Endometrial microvascular endothelial cells (primary cell): ENCODE measurements around the gene GNG12. TPM values are rescaled to one million over a fixed set of nuclear protein-coding genes. Genes with fewer than 3 reads are reported as not detected.

Experiments used
- in situ Hi-C: cut with HindIII; loops from 2 replicates; pipeline ENCODE4 v1.10.0; 2017; ENCODE audit warnings: low sequenced_read_pairs, low pct_unique_long_range_greater_than_20kb; ENCODE audit errors: inconsistent ontology term
- total RNA-seq: library from RNA; depleted of rRNA; stranded (reverse); fragments of >200 nt; gene quantifications from one replicate; pipeline ENCODE4 v1.2.3, GENCODE V29; 2015; ENCODE audit errors: inconsistent ontology term

GNG12 gene
- total RNA-seq, 1 donor from 2014 or later, result 322 TPM

- in situ Hi-C loops, result loop anchor here (25.0 kb wide), 1 partner anchor 188 kb away; no protein-coding TSS in a partner anchor
Observed at GRCh38 chr1:67724928-67725560, 108.2 kb downstream of the GNG12 start.

DNA sequence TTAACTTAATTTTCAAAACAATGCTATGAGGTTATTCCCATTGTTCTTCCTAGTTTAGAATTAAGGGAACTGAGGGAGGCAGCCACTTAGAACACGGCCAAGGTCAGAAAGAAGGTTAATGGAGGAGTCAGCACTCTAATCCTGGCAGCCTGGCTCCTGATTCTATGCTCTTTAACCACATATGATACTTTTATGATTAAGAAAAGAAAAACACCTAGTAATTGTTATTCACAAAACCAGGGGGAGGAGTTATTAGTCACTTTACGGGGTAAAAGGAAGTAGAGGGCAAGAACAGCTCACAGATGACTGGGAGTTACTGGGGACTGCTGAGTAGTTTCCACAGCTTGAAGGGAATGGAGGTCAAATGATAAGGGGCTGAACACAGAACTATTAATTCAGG is 109.6 kb downstream of the GNG12 start:
- in situ Hi-C loops, result no loop called here

GRCh38 chr1:67723126-67723525 is 110.1 kb downstream of the GNG12 start:
- in situ Hi-C loops, result no loop called here

DNA sequence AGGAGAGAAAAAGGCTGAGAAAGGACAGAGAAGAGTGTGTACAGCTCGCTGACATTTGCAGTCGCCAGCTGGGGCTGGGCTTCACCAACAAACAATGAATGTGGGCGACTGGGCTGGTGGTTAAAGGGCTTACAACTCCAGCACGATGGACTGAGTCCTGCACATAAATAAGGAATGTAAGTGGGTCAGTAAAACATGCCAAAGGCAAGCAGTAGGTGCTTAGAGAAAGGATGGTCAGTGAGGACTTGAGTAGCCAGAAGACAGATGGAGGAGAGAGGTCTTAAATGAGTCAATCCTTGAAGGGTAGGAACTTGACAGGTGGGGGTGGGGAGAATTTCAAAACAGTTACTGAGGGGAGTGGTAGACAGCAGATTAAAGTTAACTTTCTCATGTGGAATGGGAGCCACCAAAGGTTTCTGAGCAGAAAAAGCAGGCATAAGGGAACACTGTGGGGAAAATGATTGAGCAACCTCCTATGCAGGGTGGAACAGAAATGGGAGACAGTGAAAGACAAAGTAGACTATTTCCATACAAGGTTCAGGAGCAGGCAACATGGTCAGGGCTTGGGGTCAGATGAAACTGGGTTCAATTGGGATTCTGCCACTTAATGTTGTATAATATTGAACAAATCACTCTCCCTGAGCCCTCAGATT is 110.8 kb downstream of the GNG12 start:
- in situ Hi-C loops, result no loop called here

GRCh38 chr1:67721650-67722291 is 111.5 kb downstream of the GNG12 start:
- in situ Hi-C loops, result no loop called here

GRCh38 chr1:67721112-67721511 is 112.2 kb downstream of the GNG12 start:
- in situ Hi-C loops, result no loop called here

- in situ Hi-C loops, result no loop called here
Observed at GRCh38 chr1:67719329-67720196, 113.7 kb downstream of the GNG12 start.

DNA sequence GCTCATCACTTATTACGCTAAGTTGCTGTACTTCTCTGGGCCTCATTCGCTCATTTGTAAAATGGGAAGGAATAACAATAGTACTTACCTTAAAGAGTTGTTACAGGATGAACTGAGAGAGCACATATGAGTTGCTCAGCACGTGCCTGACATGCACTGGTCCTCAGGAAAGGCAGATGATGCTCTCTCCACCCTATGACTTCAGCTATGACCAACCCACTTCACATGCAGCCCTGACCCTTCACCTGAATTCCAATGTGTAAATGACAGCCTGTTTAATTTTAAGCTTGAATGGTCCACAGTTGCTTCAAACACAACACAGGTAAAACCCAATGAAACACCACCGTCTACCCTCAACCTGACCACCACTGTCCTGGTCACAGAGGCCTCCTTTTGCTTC is 115.4 kb downstream of the GNG12 start:
- in situ Hi-C loops, result no loop called here

DNA sequence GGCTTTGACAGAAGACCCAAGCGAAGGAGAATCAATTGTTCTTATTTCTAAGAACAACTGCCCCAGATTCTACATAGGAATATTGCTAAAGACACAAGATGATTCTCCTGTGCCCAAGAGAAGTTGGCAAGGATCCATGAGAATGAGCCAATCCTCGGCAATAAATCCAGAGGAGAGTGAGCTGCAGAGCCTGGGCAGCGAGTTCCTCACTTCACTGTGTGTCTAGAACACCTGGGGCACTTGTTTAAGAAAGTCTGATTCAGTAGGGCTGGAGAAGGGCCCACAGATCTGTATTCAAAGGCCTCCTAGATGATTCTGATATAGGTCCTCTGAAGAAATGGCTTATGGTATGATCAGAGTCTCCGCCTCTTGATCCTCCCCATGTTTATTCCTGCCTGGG is 116.5 kb downstream of the GNG12 start:
- in situ Hi-C loops, result no loop called here

DNA sequence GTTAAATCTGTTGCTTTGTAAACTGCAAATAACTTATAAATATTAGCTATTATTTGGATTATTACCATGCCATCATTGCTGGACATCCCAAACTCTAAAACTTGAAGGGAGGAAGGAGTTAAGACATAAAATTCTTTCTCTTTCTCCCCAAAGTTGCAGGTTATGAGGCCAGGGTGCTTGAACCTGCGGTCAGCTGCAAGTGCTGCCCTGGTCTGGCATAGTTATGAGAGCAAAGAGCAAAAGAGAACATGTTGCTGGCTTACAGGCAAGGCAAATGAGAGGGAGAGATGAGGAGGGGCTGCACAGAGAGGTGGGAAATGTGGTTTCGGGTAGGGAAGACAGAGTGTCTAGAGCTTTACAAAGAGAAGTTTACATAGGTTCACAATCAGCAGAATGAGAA is 117.4 kb downstream of the GNG12 start:
- in situ Hi-C loops, result no loop called here

- in situ Hi-C loops, result no loop called here
Observed at GRCh38 chr1:67713057-67713846, 120.0 kb downstream of the GNG12 start.

GRCh38 chr1:67711855-67712212 is 121.4 kb downstream of the GNG12 start:
- in situ Hi-C loops, result no loop called here

DNA sequence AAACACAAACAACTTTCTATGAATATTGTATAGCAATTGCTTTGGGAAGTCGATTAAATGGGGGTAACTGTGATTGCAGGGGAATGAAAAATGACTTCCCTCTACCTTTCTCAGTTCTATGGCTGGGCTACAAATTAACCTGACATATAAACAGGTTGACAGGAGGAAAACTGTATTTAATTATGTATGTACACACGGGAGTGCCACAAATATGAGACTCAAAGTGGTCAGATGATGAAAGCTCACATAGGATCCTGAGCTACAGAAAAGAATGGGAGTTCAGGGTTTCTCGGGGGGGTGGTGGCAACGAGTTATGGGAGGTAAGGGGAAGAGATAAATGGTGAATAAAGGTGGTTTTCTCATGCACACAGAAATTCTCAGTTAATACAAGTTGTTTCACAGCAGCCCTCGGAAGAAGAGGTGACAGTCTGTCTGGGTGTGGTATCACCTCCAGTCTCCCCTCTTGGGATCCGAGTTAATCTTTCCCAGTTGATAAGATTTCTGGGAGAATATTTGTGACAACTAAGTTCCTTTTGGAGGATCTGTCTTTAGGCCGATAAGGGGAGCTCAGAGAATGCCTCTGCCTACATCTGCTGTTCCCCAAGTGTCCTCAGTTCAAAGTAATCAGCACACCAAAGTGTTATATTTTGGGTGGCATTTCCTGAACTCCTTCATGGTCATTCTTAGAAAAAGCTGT is 122.0 kb downstream of the GNG12 start:
- in situ Hi-C loops, result no loop called here

- in situ Hi-C loops, result no loop called here
Observed at GRCh38 chr1:67710417-67710816, 122.8 kb downstream of the GNG12 start.

- in situ Hi-C loops, result no loop called here
Observed at GRCh38 chr1:67708606-67709005, 124.7 kb downstream of the GNG12 start.

GRCh38 chr1:67705735-67706453 is 127.4 kb downstream of the GNG12 start:
- in situ Hi-C loops, result no loop called here

DNA sequence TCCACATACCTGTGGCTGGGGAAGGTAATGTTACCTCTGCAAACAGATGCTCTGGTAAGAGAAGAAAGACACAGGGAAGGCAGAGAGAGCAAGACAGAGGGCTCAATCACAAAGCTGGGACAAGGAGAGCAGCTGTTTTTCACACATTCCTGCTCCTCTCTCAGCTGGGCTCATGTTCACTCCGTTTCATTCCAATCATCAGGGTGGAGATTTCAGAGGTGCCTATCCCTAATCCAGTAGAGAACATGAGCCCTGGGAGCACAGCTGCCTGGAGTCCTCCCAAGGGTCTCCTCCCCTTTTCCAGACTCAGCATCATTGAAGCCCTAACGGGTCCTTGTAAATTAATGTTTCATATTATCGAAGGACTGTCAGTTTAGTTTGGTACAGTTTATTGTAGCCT is 128.9 kb downstream of the GNG12 start:
- in situ Hi-C loops, result no loop called here

DNA sequence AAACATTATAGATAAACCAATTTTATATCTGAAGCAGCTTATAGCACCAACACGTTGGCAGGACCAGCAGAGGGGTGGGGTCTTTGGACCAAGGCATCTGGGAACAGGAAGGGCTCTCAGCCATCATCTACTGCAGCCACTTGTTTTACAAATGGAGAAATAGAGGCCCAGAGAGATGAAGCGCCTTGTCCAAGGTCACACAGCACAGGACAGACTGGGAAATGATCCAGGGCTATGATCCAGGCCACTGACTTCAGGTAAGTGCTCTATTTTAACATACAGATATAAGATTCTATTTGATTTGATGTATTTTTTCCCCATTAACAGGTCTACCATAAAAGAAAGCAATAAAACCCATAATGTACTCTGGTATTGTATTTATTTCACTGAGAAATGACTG is 131.4 kb downstream of the GNG12 start:
- in situ Hi-C loops, result no loop called here
